GM23248 (cell line): ENCODE measurements around the gene SLC17A7. TPM values are rescaled to one million over a fixed set of nuclear protein-coding genes. Genes with fewer than 3 reads are reported as not detected.
"Not testable (repeated sequence)": the region's sequence is repeated elsewhere in the genome, so short reads cannot be mapped to it uniquely, and the experiment has no call there.

Source experiments
- DNase-seq: peaks from one replicate; pipeline ENCODE4 v3.0.0-alpha.2; 2015
- H2AFZ ChIP-seq: fragments of 200-600 bp; sonication (generic); 2 replicates; pipeline ENCODE4 v1.6.1; 2016; ENCODE audit warnings: antibody characterized with exemption
- H3F3A ChIP-seq: fragments of 200-600 bp; sonication (generic); 2 replicates; pipeline ENCODE4 v1.6.1; 2016; ENCODE audit warnings: mild to moderate bottlenecking, antibody characterized with exemption, mixed run types; ENCODE audit not compliant: insufficient read depth
- H3K27ac ChIP-seq: fragments of 200-600 bp; sonication (generic); 2 replicates; pipeline ENCODE4 v1.5.1; 2016; ENCODE audit warnings: mild to moderate bottlenecking
- H3K27me3 ChIP-seq: fragments of 200-600 bp; sonication (generic); replicated peaks from 2 replicates; pipeline ENCODE4 v1.6.1; 2016; ENCODE audit warnings: mild to moderate bottlenecking; ENCODE audit not compliant: insufficient read depth
- H3K36me3 ChIP-seq: fragments of 200-600 bp; sonication (generic); 2 replicates; pipeline ENCODE4 v1.6.1; 2016; ENCODE audit warnings: low read depth, mild to moderate bottlenecking
- H3K4me1 ChIP-seq: fragments of 200-600 bp; sonication (generic); 2 replicates; pipeline ENCODE4 v1.6.1; 2016; ENCODE audit warnings: mild to moderate bottlenecking; ENCODE audit not compliant: insufficient read depth
- H3K4me2 ChIP-seq: fragments of 200-600 bp; sonication (generic); one replicate; pipeline ENCODE4 v1.6.1; 2016; ENCODE audit warnings: mild to moderate bottlenecking; ENCODE audit not compliant: unreplicated experiment
- H3K4me3 ChIP-seq: fragments of 200-600 bp; sonication (generic); 2 replicates; pipeline ENCODE4 v1.5.1; 2016; ENCODE audit warnings: mild to moderate bottlenecking
- H3K79me2 ChIP-seq: fragments of 200-600 bp; sonication (generic); 2 replicates; pipeline ENCODE4 v1.6.1; 2016; ENCODE audit warnings: mild to moderate bottlenecking; ENCODE audit not compliant: insufficient read depth
- H3K9ac ChIP-seq: fragments of 200-600 bp; sonication (generic); 2 replicates; pipeline ENCODE4 v1.6.1; 2016; ENCODE audit warnings: mild to moderate bottlenecking
- H3K9me2 ChIP-seq: fragments of 200-600 bp; sonication (generic); 2 replicates; pipeline ENCODE4 v1.6.1; 2016; ENCODE audit warnings: mixed run types, mild to moderate bottlenecking, moderate library complexity; ENCODE audit not compliant: insufficient read depth
- H3K9me3 ChIP-seq: fragments of 200-600 bp; sonication (generic); one replicate; pipeline ENCODE4 v1.6.1; 2017; ENCODE audit warnings: low read depth
- H4K20me1 ChIP-seq: fragments of 200-600 bp; sonication (generic); 2 replicates; pipeline ENCODE4 v1.6.0; 2016; ENCODE audit not compliant: insufficient read depth
- EZH2 ChIP-seq: fragments of 200-600 bp; sonication (generic); IDR thresholded peaks from 2 replicates; pipeline ENCODE4 v1.6.1; 2018; ENCODE audit warnings: antibody characterized with exemption, mild to moderate bottlenecking; ENCODE audit not compliant: insufficient read depth, poor library complexity, severe bottlenecking
- EZH2phosphoT487 ChIP-seq: fragments of 200-600 bp; sonication (generic); IDR thresholded peaks from 2 replicates; pipeline ENCODE4 v1.6.1; 2018; ENCODE audit warnings: antibody characterized with exemption, moderate library complexity, mild to moderate bottlenecking, low read depth; ENCODE audit not compliant: insufficient read depth
- WGBS, 2 experiments: methylation state at CpG; one replicate each; pipeline ENCODE4 v1.1.6; 2015 to 2017; ENCODE audit warnings: low lambda C conversion rate in 2 of 2, low coverage in 1 of 2; ENCODE audit errors: missing lambda C conversion rate in 2 of 2; 5-methylcytosine and 5-hydroxymethylcytosine counted together
- in situ Hi-C: fragments of 300-500 bp; cut with MboI; formaldehyde crosslinking; loops from 2 replicates; pipeline ENCODE4 v1.15.0; 2020
- polyA plus RNA-seq: library from polyadenylated mRNA; unstranded; fragments of >200 nt; fragmentation: Nextera tagmentation; extraction: Ambion mirVana; gene quantifications from 2 replicates; pipeline ENCODE4 v1.2.1, GENCODE V29; 2016
- total RNA-seq: library from RNA; depleted of rRNA; stranded (reverse); fragments of >200 nt; shearing (Covaris generic); gene quantifications from 2 replicates; pipeline ENCODE4 v1.2.3, GENCODE V29; 2014

The SLC17A7 gene
- total and polyA plus RNA-seq, 2 experiments from 2014 or later, result not detected

GRCh38 chr19:49468199-49468598 is 26.9 kb upstream of the SLC17A7 start:
- TF ChIP-seq EZH2phosphoT487 (no peak), EZH2 (no peak)
- no peaks in the 10 kb centered on the region for H3F3A ChIP-seq
- H3K4me3 ChIP-seq, result no peak overlapping the region
- WGBS, 2 experiments, result 84% methylated on average over 19 of the region's 19 CpGs
- no peak overlapping the region for H3K4me2 ChIP-seq
- H2AFZ ChIP-seq, result no peak overlapping the region
- no peaks in the 10 kb centered on the region for H3K4me1 ChIP-seq
- H3K27me3 ChIP-seq, result no peaks in the 10 kb centered on the region
- no peaks in the 10 kb centered on the region for H3K9me3 ChIP-seq
- no peaks in the 10 kb centered on the region for H3K36me3 ChIP-seq
- no peak for DNase-seq
- no peak overlapping the region for H3K9ac ChIP-seq
- no peaks in the 10 kb centered on the region for H3K9me2 ChIP-seq
- H4K20me1 ChIP-seq, result no peaks in the 10 kb centered on the region
- in situ Hi-C loops, result no loop called here
- no peak overlapping the region for H3K27ac ChIP-seq
- H3K79me2 ChIP-seq, result no peaks in the 10 kb centered on the region

- no peaks in the 10 kb centered on the region for H3K79me2 ChIP-seq
- no peaks in the 10 kb centered on the region for H3K9me2 ChIP-seq
- DNase-seq, result no peak
- TF ChIP-seq EZH2phosphoT487 (no peak), EZH2 (no peak)
- no peaks in the 10 kb centered on the region for H4K20me1 ChIP-seq
- H3K4me1 ChIP-seq, result no peaks in the 10 kb centered on the region
- no peaks in the 10 kb centered on the region for H3K36me3 ChIP-seq
- H3K9ac ChIP-seq, result no peak overlapping the region
- H3K27me3 ChIP-seq, result no peaks in the 10 kb centered on the region
- H3F3A ChIP-seq, result no peaks in the 10 kb centered on the region
- H3K4me2 ChIP-seq, result no peak overlapping the region
- in situ Hi-C loops, result no loop called here
- no peak overlapping the region for H3K4me3 ChIP-seq
- no peaks in the 10 kb centered on the region for H3K9me3 ChIP-seq
- 87 to 92% methylated on average over 3 of the region's 3 CpGs for WGBS, 2 experiments
- H3K27ac ChIP-seq, result no peak overlapping the region
- H2AFZ ChIP-seq, result no peak overlapping the region
These were observed 24.0 kb upstream of the SLC17A7 start for GRCh38 chr19:49465371-49465770.

DNA sequence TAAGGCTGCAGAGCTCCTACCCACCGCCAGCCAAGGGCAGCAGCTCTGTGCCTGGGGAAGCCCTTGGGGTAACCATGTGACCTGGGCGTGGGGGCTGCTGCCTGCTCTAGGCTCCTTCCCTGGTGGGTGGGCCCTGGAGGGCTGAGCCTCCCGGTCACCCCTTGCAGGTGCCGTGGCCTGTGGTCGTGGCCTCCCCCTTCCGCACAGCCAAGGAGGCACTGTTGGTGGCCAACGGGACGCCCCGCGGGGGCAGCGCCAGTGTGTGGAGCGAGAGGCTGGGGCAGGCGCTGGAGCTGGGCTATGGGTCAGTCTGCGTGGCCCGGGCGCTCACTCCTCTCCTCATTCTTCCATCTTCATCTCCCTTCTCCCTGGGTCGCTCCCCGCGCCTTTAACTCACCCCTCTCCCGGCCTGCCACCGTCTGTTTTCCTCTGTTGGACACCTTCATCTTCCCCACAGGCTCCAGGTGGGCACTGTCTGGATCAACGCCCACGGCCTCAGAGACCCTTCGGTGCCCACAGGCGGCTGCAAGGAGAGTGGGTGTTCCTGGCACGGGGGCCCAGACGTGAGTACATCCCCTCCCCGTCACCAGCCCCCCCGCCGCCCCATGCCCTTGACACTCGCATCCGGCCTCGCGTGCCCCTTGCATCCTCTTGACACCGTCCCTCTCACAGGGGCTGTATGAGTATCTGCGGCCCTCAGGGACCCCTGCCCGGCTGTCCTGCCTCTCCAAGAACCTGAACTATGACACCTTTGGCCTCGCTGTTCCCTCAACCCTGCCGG is 22.8 kb upstream of the SLC17A7 start:
- in situ Hi-C loops, result no loop called here
- Histone ChIP-seq H2AFZ (no peak overlapping the region), H3F3A (no peaks in the 10 kb centered on the region), H3K27ac (no peak overlapping the region), H3K9me3 (no peaks in the 10 kb centered on the region), H3K9me2 (no peaks in the 10 kb centered on the region), H3K79me2 (no peaks in the 10 kb centered on the region), H4K20me1 (no peaks in the 10 kb centered on the region), H3K27me3 (no peaks in the 10 kb centered on the region), H3K4me2 (no peak overlapping the region), H3K4me1 (no peaks in the 10 kb centered on the region), H3K9ac (no peak overlapping the region), H3K36me3 (no peaks in the 10 kb centered on the region), H3K4me3 (no peak overlapping the region)
- DNase-seq, result no peak
- TF ChIP-seq EZH2 (no peak), EZH2phosphoT487 (no peak)
- 88 to 90% methylated on average over 25 to 38 of the region's 39 CpGs for WGBS, 2 experiments

DNA sequence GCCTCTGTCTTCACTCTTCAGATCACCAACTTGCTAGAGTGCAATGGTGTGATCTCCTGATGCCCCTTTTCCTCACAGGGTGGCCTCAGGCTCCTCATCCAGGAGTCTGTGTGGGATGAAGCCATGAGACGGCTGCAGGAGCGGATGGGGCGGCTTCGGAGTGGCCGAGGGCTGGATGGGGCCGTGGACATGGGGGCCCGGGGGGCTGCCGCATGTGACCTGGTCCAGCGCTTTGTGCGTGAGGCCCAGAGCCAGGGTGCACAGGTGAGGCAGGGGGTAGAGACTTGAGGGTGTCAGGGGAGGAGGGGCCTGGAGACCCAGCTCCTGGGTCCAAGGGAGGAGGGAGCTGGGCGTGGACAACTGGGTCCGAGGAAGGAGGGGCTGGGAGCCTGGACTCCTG is 21.2 kb upstream of the SLC17A7 start:
- DNase-seq, result no peak
- 0 out of 2 replicates have a peak, but pooled peaks cover 5% of the 10 kb centered on the region for H3F3A ChIP-seq
- WGBS, 2 experiments, result 88 to 92% methylated on average over 10 to 12 of the region's 12 CpGs

GRCh38 chr19:49461656-49462055 is 20.3 kb upstream of the SLC17A7 start:
- WGBS, 2 experiments, result 96 to 98% methylated on average over 17 to 37 of the region's 37 CpGs
- H3K79me2 ChIP-seq, result peaks cover 3% of the 10 kb centered on the region; the same call in 1 of the 2 replicates
- H2AFZ ChIP-seq, result no peak overlapping the region
- TF ChIP-seq EZH2phosphoT487 (no peak), EZH2 (no peak)
- peaks cover 8% of the 10 kb centered on the region for H3F3A ChIP-seq
- H3K36me3 ChIP-seq, result no peaks in the 10 kb centered on the region
- H3K27ac ChIP-seq, result no peak overlapping the region
- peaks cover 8% of the 10 kb centered on the region; the same call in 1 of the 2 replicates for H3K4me1 ChIP-seq
- H3K9me3 ChIP-seq, result no peaks in the 10 kb centered on the region
- H3K9ac ChIP-seq, result no peak overlapping the region
- DNase-seq, result no peak
- no peaks in the 10 kb centered on the region for H3K27me3 ChIP-seq
- no peak overlapping the region for H3K4me3 ChIP-seq
- in situ Hi-C loops, result no loop called here
- H3K9me2 ChIP-seq, result no peaks in the 10 kb centered on the region
- no peaks in the 10 kb centered on the region for H4K20me1 ChIP-seq
- H3K4me2 ChIP-seq, result no peak overlapping the region

More for the DNA sequence above, 21.2 kb upstream of the SLC17A7 start:
- Histone ChIP-seq H3K79me2 (peaks cover 3% of the 10 kb centered on the region; the same call in 1 of the 2 replicates), H3K9ac (no peak overlapping the region), H3K9me2 (no peaks in the 10 kb centered on the region), H3K4me2 (no peak overlapping the region), H3K36me3 (no peaks in the 10 kb centered on the region), H3K27ac (no peak overlapping the region), H3K9me3 (no peaks in the 10 kb centered on the region), H2AFZ (no peak overlapping the region), H3K4me1 (peaks cover 6% of the 10 kb centered on the region; the same call in 1 of the 2 replicates), H3K4me3 (no peak overlapping the region), H4K20me1 (no peaks in the 10 kb centered on the region), H3K27me3 (no peaks in the 10 kb centered on the region)
- TF ChIP-seq EZH2 (no peak), EZH2phosphoT487 (no peak)
- in situ Hi-C loops, result no loop called here

DNA sequence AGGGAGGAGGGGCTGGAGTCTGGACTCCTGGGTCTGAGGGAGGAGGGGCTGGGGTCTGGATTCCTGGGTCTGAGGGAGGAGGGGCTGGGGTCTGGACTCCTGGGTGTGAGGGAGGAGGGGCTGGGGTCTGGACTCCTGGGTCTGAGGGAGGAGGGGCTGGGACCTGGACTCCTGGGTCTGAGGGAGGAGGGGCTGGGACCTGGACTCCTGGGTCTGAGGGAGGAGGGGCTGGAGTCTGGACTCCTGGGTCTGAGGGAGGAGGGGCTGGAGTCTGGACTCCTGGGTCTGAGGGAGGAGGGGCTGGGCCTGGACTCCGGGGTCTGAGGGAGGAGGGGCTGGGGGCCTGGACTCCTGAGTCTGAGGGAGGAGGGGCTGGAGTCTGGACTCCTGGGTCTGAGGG is 19.8 kb upstream of the SLC17A7 start:
- peaks cover 13% of the 10 kb centered on the region for H3F3A ChIP-seq
- H3K27me3 ChIP-seq, H2AFZ ChIP-seq, H3K4me2 ChIP-seq, H3K79me2 ChIP-seq, H3K9me3 ChIP-seq, in situ Hi-C loops, H3K9ac ChIP-seq, DNase-seq, H3K9me2 ChIP-seq, H3K27ac ChIP-seq, H4K20me1 ChIP-seq, H3K4me3 ChIP-seq, H3K36me3 ChIP-seq: not testable (repeated sequence)
- WGBS, 2 experiments, result 0% methylated on average over 1 of the region's 1 CpG; no CpG with 5 or more reads in 1 of the 2 experiments
- H3K4me1 ChIP-seq, result peaks cover 14% of the 10 kb centered on the region; the same call in 1 of the 2 replicates
